ENCODE measurements around the gene SOX15. TPM values are rescaled to one million over a fixed set of nuclear protein-coding genes. Genes with fewer than 3 reads are reported as not detected.

The SOX15 gene
- total and polyA plus RNA-seq, 10 of the 15 experiments (the other 5 are each of a cell fraction or from before 2014, with no cell fraction given): 0.06 to 0.53 (median 0.16) TPM; not detected in 2

DNA sequence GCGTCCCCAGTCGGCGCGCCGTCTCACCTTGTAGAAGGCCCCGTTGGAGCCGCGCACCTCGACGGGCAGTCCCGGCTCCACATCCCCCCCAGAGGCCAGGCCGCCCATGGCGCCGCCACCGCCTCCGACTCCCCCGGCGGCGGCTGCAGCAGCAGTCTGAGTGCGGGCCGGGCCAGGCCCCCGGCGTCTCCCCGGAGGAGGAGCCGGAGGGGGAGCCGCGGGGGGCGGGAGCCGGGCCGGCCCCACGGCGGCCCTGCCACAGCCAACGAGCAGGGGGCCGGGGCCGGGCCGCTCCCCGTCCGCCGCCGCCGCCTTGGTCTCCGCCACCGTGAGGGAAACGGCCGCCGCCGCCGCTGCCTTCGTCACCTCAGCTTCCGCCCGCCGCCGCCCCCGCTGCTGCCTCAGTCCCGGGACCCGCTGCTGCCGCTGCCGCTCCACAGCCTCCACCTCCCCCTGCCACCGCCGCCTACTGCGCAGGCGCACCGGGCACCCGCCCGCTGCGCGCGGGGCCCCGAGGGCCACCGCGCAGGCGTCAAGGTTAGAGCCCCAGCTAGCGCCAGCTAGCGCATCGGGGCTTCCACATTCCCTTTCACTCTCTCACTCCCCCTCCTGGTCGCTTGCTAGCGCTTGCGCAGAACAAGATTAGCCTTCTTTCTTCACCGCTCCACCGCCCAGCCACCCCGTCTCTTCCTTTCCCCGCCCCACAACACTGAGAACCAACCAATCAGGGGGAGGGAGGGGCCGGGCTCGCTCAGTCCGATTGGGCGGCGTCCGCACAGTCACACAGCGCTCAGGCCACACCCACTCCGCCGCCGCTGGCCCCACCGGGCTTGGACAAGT, 24.8 kb upstream of the SOX15 start, which contains the start of gene FXR2 (continued):
- TF ChIP-seq GABPA (IDR thresholded peaks at IDR 0.05; ENCODE audit: low read depth) (no peak), FOS (IDR thresholded peaks at IDR 0.05; ENCODE audit: borderline replicate concordance, extremely low read depth, insufficient read length) (peak; percentile 31), BACH1 (IDR thresholded peaks at IDR 0.05; ENCODE audit: borderline replicate concordance) (peak; percentile 85), RELA (IDR thresholded peaks at IDR 0.05; ENCODE audit: borderline replicate concordance, partially characterized antibody) (no peak), NBN (IDR thresholded peaks at IDR 0.05) (no peak), IKZF1 (conservative IDR thresholded peaks at IDR 0.05) (peak; percentile 98), CHD2 (IDR thresholded peaks at IDR 0.05; ENCODE audit: borderline replicate concordance, low read depth, low read length) (peak; percentile 51; the same call in 1 of the 2 replicates), HCFC1 (IDR thresholded peaks at IDR 0.05; ENCODE audit: low read length) (0 out of 2 replicates have a peak, but pooled peaks have one; percentile 29), NFXL1 (IDR thresholded peaks at IDR 0.05; ENCODE audit: borderline replicate concordance) (no peak), PKNOX1 (IDR thresholded peaks at IDR 0.05) (peak; percentile 73; the same call in 1 of the 2 replicates), EZH2 (IDR thresholded peaks at IDR 0.05; ENCODE audit: borderline replicate concordance, control insufficient read depth, low read depth, low read length) (no peak), ZNF274 (IDR thresholded peaks at IDR 0.05; ENCODE audit: insufficient read depth, insufficient read length) (no peak), TCF3 (IDR thresholded peaks at IDR 0.05; ENCODE audit: borderline replicate concordance, insufficient read depth, low read depth, low read length) (no peak), MXI1 (IDR thresholded peaks at IDR 0.05; ENCODE audit: low read depth, low read length) (no peak), CHD1 (IDR thresholded peaks at IDR 0.05; ENCODE audit: low read depth, low read length) (no peak), PAX5 (IDR thresholded peaks at IDR 0.05; ENCODE audit: borderline replicate concordance, low read depth, low read length) (0 out of 2 replicates have a peak, but pooled peaks have one; percentile 6), USF1 (IDR thresholded peaks at IDR 0.05; ENCODE audit: borderline replicate concordance, extremely low read length, insufficient read depth, low read depth, low read length) (no peak)
- TF ChIP-seq, protein P1, sequence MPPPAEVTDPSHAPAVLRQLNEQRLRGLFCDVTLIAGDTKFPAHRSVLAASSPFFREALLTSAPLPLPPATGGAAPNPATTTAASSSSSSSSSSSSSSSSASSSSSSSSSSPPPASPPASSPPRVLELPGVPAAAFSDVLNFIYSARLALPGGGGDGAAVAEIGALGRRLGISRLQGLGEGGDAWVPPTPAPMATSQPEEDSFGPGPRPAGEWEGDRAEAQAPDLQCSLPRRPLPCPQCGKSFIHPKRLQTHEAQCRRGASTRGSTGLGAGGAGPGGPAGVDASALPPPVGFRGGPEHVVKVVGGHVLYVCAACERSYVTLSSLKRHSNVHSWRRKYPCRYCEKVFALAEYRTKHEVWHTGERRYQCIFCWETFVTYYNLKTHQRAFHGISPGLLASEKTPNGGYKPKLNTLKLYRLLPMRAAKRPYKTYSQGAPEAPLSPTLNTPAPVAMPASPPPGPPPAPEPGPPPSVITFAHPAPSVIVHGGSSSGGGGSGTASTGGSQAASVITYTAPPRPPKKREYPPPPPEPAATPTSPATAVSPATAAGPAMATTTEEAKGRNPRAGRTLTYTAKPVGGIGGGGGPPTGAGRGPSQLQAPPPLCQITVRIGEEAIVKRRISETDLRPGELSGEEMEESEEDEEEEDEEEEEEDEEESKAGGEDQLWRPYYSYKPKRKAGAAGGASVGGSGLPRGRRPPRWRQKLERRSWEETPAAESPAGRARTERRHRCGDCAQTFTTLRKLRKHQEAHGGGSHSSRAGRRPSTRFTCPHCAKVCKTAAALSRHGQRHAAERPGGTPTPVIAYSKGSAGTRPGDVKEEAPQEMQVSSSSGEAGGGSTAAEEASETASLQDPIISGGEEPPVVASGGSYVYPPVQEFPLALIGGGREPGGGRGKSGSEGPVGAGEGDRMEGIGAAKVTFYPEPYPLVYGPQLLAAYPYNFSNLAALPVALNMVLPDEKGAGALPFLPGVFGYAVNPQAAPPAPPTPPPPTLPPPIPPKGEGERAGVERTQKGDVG (CRISPR knock-in tag; IDR thresholded peaks at IDR 0.05): no peak
- TF ChIP-seq, protein P2, sequence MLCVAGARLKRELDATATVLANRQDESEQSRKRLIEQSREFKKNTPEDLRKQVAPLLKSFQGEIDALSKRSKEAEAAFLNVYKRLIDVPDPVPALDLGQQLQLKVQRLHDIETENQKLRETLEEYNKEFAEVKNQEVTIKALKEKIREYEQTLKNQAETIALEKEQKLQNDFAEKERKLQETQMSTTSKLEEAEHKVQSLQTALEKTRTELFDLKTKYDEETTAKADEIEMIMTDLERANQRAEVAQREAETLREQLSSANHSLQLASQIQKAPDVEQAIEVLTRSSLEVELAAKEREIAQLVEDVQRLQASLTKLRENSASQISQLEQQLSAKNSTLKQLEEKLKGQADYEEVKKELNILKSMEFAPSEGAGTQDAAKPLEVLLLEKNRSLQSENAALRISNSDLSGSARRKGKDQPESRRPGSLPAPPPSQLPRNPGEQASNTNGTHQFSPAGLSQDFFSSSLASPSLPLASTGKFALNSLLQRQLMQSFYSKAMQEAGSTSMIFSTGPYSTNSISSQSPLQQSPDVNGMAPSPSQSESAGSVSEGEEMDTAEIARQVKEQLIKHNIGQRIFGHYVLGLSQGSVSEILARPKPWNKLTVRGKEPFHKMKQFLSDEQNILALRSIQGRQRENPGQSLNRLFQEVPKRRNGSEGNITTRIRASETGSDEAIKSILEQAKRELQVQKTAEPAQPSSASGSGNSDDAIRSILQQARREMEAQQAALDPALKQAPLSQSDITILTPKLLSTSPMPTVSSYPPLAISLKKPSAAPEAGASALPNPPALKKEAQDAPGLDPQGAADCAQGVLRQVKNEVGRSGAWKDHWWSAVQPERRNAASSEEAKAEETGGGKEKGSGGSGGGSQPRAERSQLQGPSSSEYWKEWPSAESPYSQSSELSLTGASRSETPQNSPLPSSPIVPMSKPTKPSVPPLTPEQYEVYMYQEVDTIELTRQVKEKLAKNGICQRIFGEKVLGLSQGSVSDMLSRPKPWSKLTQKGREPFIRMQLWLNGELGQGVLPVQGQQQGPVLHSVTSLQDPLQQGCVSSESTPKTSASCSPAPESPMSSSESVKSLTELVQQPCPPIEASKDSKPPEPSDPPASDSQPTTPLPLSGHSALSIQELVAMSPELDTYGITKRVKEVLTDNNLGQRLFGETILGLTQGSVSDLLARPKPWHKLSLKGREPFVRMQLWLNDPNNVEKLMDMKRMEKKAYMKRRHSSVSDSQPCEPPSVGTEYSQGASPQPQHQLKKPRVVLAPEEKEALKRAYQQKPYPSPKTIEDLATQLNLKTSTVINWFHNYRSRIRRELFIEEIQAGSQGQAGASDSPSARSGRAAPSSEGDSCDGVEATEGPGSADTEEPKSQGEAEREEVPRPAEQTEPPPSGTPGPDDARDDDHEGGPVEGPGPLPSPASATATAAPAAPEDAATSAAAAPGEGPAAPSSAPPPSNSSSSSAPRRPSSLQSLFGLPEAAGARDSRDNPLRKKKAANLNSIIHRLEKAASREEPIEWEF (IDR thresholded peaks at IDR 0.05; ENCODE audit: insufficient replicate concordance, low read depth, low read length): no peak
